Lung (tissue), 12 donors: Measurements from ENCODE around the gene PIM3. TPM values are rescaled to one million over a fixed set of nuclear protein-coding genes. Genes with fewer than 3 reads are reported as not detected.

Experiments
- ATAC-seq: fragments of 200-7000 bp; cut with Tn5 transposase; one replicate; pipeline ENCODE4 v1.9.1; 2020; ENCODE audit warnings: moderate number of reproducible peaks; ENCODE audit not compliant: insufficient read depth, low FRiP score
- DNase-seq, 3 donors: peaks; one replicate each; pipeline ENCODE4 v3.0.0-alpha.2; 2013 to 2017
- H3K27ac ChIP-seq, 2 donors: one replicate each; pipeline ENCODE4 v1.5.1; 2013; ENCODE audit warnings: mild to moderate bottlenecking in 2 of 2, moderate library complexity in 2 of 2, control low read depth in 1 of 2, inconsistent platforms in 1 of 2, low read depth in 1 of 2, low read length in 1 of 2
- H3K27me3 ChIP-seq, 3 donors: one replicate each; pipeline ENCODE4 v1.5.1; 2013; ENCODE audit warnings: low read length in 2 of 3; ENCODE audit not compliant: control insufficient read depth in 3 of 3, insufficient read depth in 3 of 3
- H3K36me3 ChIP-seq, 4 donors: one replicate each; pipeline ENCODE4 v1.5.1; 2013; ENCODE audit warnings: low read length in 4 of 4, mild to moderate bottlenecking in 1 of 4, moderate library complexity in 1 of 4; ENCODE audit not compliant: control insufficient read depth in 4 of 4, insufficient read depth in 4 of 4
- H3K4me1 ChIP-seq, 5 donors: one replicate each; pipeline ENCODE4 v1.5.1; 2013; ENCODE audit warnings: low read length in 5 of 5, mild to moderate bottlenecking in 2 of 5, moderate library complexity in 1 of 5; ENCODE audit not compliant: control insufficient read depth in 5 of 5, insufficient read depth in 5 of 5
- H3K4me3 ChIP-seq: one replicate; pipeline ENCODE4 v1.5.1; 2013; ENCODE audit warnings: mild to moderate bottlenecking, control low read depth, moderate library complexity
- H3K9ac ChIP-seq, 2 donors: one replicate each; pipeline ENCODE4 v1.5.1; 2013; ENCODE audit warnings: low read length in 2 of 2, control low read depth in 1 of 2; ENCODE audit not compliant: insufficient read depth in 1 of 2
- H3K9me3 ChIP-seq, 4 donors: one replicate each; pipeline ENCODE4 v1.5.1; 2013; ENCODE audit warnings: low read length in 3 of 4, mild to moderate bottlenecking in 1 of 4, moderate library complexity in 1 of 4; ENCODE audit not compliant: control insufficient read depth in 4 of 4, insufficient read depth in 3 of 4
- CTCF ChIP-seq: IDR thresholded peaks from 2 replicates; pipeline ENCODE4 v1.5.1; 2012; ENCODE audit warnings: mild to moderate bottlenecking; ENCODE audit errors: control extremely low read depth, extremely low read depth
- WGBS, 2 donors: extraction: QIAGEN DNeasy Blood & Tissue Kit; methylation state at CpG; one replicate each; pipeline ENCODE4 v1.1.7; 2013; 5-methylcytosine and 5-hydroxymethylcytosine counted together
- polyA plus RNA-seq, 2 donors: library from polyadenylated mRNA; stranded (reverse); fragments of 200-250 nt; gene quantifications; one replicate each; pipeline ENCODE4 v1.2.1, GENCODE V29; 2013
- total RNA-seq, 2 donors: library from RNA; depleted of rRNA in 1 of 2; stranded (reverse); fragments of >200 nt in 1 of 2; gene quantifications; one replicate each; pipeline ENCODE4 v1.2.1, GENCODE V29; 2014 to 2021
- donor health status: control.
- donor health status: control.
- donor health status: Bipolar disorder and iron deficiency.
- donor health status: healthy.
- donor health status: DM: yes; HTN: yes; CAD: no.

The PIM3 gene
- total and polyA plus RNA-seq, 4 donors = 99.0 to 238 (median 132) TPM

GRCh38 chr22:49957826-49958365, 2.7 kb upstream of the PIM3 start:
- Histone ChIP-seq H3K27ac (peak overlapping the region in 1 of 2 donors; percentile 90), H3K4me3 (no peak overlapping the region), H3K9me3 (peaks cover 0 to 3% (median 0%) of the 10 kb centered on the region in 4 donors), H3K4me1 (peaks cover 0 to 41% (median 16%) of the 10 kb centered on the region in 5 donors), H3K27me3 (no peaks in the 10 kb centered on the region), H3K36me3 (peaks cover 0 to 13% (median 2%) of the 10 kb centered on the region in 4 donors), H3K9ac (no peak overlapping the region)
- 84 to 85% methylated on average over 11 to 12 of the region's 12 CpGs for WGBS, 2 donors
- DNase-seq = no peak
- ATAC-seq = no peak
- TF ChIP-seq CTCF = no peak

- Histone ChIP-seq H3K27ac (peak overlapping the region in 1 of 2 donors; percentile 90), H3K9ac (no peak overlapping the region), H3K4me3 (no peak overlapping the region), H3K36me3 (peaks cover 0 to 18% (median 5%) of the 10 kb centered on the region in 4 donors), H3K9me3 (peaks cover 0 to 3% (median 0%) of the 10 kb centered on the region in 4 donors), H3K27me3 (no peaks in the 10 kb centered on the region), H3K4me1 (peaks cover 0 to 46% (median 13%) of the 10 kb centered on the region in 5 donors)
- DNase-seq = no peak
- no peak for ATAC-seq
- no peak for TF ChIP-seq CTCF
- 82 to 91% methylated on average over 16 of the region's 16 CpGs for WGBS, 2 donors
Observed at GRCh38 chr22:49958366-49958921, 2.1 kb upstream of the PIM3 start.

- Histone ChIP-seq H3K27me3 (no peaks in the 10 kb centered on the region), H3K4me1 (peaks cover 0 to 40% (median 13%) of the 10 kb centered on the region in 5 donors), H3K27ac (peak overlapping the region; percentile 90 to 93), H3K4me3 (peak overlapping the region; percentile 58), H3K36me3 (peaks cover 0 to 25% (median 8%) of the 10 kb centered on the region in 4 donors), H3K9ac (peak overlapping the region in 1 of 2 donors; percentile 38), H3K9me3 (peaks cover 0 to 3% (median 0%) of the 10 kb centered on the region in 4 donors)
- WGBS, 2 donors = 64 to 79% methylated on average over 29 of the region's 29 CpGs
- DNase-seq = no peak
- no peak for ATAC-seq
- TF ChIP-seq CTCF = no peak
Observed at GRCh38 chr22:49958931-49959781, 1.4 kb upstream of the PIM3 start.
